ACC112 (cell line): ENCODE data around the gene TMEM242.

Experiments
- H2AFZ ChIP-seq: fragments of 200-600 bp; sonication (generic); one replicate; pipeline ENCODE4 v1.6.0; 2017; ENCODE audit warnings: antibody characterized with exemption, low read length; ENCODE audit not compliant: unreplicated experiment
- H3K27ac ChIP-seq: fragments of 200-600 bp; sonication (generic); 2 replicates; pipeline ENCODE4 v1.5.1; 2014; ENCODE audit warnings: low read depth, mild to moderate bottlenecking, antibody characterized with exemption, low read length, moderate library complexity
- H3K27me3 ChIP-seq: fragments of 200-600 bp; sonication (generic); 2 replicates; pipeline ENCODE4 v1.6.1; 2014; ENCODE audit warnings: mild to moderate bottlenecking, antibody characterized with exemption, low read length, moderate library complexity, mixed read lengths; ENCODE audit not compliant: insufficient read depth
- H3K36me3 ChIP-seq: fragments of 200-600 bp; sonication (generic); 2 replicates; pipeline ENCODE4 v1.6.1; 2016; ENCODE audit warnings: mild to moderate bottlenecking, antibody characterized with exemption, low read length, moderate library complexity, mixed read lengths; ENCODE audit not compliant: insufficient read depth
- H3K4me1 ChIP-seq: fragments of 200-600 bp; sonication (generic); one replicate; pipeline ENCODE4 v1.6.1; 2016; ENCODE audit warnings: low read length, mixed read lengths; ENCODE audit not compliant: insufficient read depth, unreplicated experiment, control insufficient read depth
- H3K4me3 ChIP-seq: fragments of 200-600 bp; sonication (generic); 2 replicates; pipeline ENCODE4 v1.5.1; 2014; ENCODE audit warnings: mild to moderate bottlenecking, low read depth, low read length
- H3K79me2 ChIP-seq: fragments of 200-600 bp; sonication (generic); one replicate; pipeline ENCODE4 v1.6.0; 2016; ENCODE audit warnings: low read length; ENCODE audit not compliant: control insufficient read depth, unreplicated experiment, insufficient read depth

Gene TMEM242

DNA sequence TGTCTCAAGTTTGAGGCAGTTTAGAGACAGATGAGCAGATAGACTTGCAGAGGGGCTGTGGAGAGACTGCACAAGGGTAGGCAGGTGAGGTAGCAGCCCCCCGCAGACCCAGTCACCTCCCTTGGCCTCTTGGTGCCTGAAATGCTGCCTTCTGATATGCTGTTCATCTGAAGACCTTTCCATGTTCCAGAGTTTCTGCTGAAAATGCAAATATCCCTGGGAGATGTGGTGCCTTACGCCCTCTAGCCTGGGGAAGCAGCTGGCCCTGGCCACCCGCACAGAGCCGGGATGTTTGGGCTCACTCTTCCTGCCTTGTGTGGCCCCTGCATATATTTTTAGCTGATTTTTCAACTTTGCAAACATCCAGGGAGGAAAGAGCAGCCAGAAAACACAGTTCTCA is 51.4 kb downstream of the TMEM242 start:
- H3K36me3 ChIP-seq = no peaks in the 10 kb centered on the region
- no peak overlapping the region for H3K27ac ChIP-seq
- H2AFZ ChIP-seq = no peak overlapping the region
- peaks cover 13% of the 10 kb centered on the region for H3K4me1 ChIP-seq
- no peak overlapping the region for H3K4me3 ChIP-seq
- H3K27me3 ChIP-seq = no peaks in the 10 kb centered on the region
- H3K79me2 ChIP-seq = no peaks in the 10 kb centered on the region

DNA sequence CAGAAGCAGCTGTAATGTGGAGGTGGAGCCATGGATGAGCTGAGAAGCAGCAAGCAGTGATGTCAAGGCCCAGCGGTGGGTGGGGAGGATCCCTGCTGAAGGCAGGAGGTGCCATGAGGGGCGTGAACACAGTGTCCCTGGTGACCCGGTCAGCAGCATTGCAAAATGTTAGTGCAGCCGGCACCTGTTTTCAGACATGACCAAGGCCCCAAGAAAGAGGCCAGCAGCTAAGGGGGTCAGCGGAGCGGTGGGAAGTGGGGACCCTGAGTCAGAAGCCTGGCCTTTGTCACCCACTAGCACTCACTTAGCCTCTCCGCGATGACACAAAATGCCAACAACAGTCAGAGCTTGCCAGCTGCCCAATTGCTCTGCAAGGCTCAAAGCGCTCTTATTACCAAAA is 51.9 kb downstream of the TMEM242 start:
- no peaks in the 10 kb centered on the region for H3K36me3 ChIP-seq
- H3K79me2 ChIP-seq = no peaks in the 10 kb centered on the region
- no peaks in the 10 kb centered on the region for H3K27me3 ChIP-seq
- no peak overlapping the region for H2AFZ ChIP-seq
- no peak overlapping the region for H3K27ac ChIP-seq
- no peak overlapping the region for H3K4me3 ChIP-seq
- H3K4me1 ChIP-seq = peaks cover 13% of the 10 kb centered on the region

DNA sequence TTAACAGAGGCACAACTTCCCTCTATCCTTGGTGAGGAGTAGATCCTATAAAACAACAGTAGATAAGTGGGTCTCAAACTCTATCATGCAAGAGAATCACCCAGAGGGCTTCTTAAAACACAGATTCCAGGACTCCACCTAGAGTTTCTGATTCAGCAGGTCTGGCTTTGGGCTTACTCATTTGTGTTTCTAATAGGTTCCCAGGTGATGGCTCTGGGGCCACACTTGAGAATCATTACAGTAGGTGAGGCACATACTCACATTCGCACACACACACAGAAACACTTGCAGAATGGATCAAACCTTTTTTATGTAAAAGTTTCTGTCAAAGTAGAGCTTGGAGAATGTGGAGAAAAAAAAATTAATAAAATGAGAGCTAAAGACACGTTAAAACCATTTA is 52.4 kb downstream of the TMEM242 start:
- H3K27me3 ChIP-seq = no peaks in the 10 kb centered on the region
- no peaks in the 10 kb centered on the region for H3K79me2 ChIP-seq

DNA sequence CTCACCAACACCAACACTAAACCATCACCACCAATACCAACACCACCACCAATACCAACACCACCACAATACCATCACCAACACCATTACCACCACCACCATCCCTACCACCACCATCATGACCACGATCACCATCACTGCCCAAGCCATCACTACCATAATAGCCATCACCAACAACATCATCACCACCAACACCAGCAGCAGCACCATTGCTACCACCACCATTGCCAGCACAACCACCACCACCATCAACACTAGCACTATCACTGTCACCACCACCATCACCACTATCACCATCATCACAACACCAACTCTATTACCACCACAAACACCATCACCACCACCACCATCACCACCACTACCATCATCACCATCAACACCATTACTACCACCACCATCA is 53.0 kb downstream of the TMEM242 start:
- H2AFZ ChIP-seq = no peak overlapping the region
- H3K79me2 ChIP-seq = no peaks in the 10 kb centered on the region
- no peak overlapping the region for H3K27ac ChIP-seq
- no peaks in the 10 kb centered on the region for H3K36me3 ChIP-seq
- H3K27me3 ChIP-seq = no peaks in the 10 kb centered on the region
- H3K4me3 ChIP-seq = no peak overlapping the region
- peaks cover 13% of the 10 kb centered on the region for H3K4me1 ChIP-seq

More for the DNA sequence above, 52.4 kb downstream of the TMEM242 start:
- Histone ChIP-seq H3K4me1 (peaks cover 13% of the 10 kb centered on the region), H3K27ac (no peak overlapping the region), H3K4me3 (no peak overlapping the region), H2AFZ (no peak overlapping the region), H3K36me3 (no peaks in the 10 kb centered on the region)

DNA sequence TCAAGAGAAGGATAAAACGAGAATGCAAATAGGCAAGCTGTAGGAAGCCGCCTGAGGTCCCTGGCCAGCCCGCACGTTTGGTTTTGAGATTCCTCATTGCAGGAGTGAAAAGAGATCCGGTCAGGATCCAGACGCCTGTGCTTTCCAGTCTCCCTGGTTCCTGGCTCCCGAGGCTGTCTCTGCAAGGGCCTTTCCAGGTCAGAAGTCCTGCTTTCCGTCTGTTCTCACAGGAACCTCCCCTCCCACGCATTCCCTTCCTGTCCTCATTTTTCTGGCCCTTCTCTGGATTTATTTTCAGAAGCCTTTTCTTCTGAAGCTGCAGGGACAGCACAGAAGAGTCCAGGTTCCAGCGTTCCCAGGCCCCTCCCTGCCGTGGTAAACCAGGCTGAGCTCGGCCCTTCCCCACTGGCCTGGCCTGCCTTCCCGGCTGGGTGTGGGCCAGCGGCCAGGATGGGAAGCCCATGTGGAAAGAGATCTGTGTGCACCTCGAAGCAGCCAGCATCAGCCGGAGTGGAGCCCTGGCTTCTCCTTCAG is 54.0 kb downstream of the TMEM242 start:
- H3K4me3 ChIP-seq = no peak overlapping the region
- no peaks in the 10 kb centered on the region for H3K36me3 ChIP-seq

DNA sequence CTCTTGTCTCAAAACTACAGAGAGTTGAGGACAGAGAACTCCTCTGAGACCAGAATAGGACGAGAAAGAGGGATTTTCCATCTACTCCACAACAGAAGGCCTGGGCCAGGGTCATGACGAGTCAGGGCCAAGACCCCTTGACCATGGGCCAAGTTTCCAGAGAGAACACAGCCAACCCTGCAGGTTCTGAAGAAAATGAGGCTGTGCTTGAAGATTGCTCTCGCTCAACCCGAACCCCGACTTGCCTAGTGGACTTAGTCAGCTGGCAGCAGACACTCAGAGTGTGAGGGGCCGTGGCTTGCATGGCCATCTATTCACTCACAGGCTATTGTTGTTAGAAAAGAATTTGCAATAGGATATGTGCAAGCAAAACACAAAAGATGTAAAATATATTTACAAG is 54.5 kb downstream of the TMEM242 start:
- H2AFZ ChIP-seq = peak overlapping the region; percentile 87

More for the DNA sequence above, 54.0 kb downstream of the TMEM242 start:
- H2AFZ ChIP-seq = peak overlapping the region; percentile 87
- H3K4me1 ChIP-seq = peaks cover 13% of the 10 kb centered on the region
- H3K79me2 ChIP-seq = no peaks in the 10 kb centered on the region
- H3K27ac ChIP-seq = peak overlapping the region; percentile 40; the same call in 1 of the 2 replicates
- H3K27me3 ChIP-seq = no peaks in the 10 kb centered on the region

DNA sequence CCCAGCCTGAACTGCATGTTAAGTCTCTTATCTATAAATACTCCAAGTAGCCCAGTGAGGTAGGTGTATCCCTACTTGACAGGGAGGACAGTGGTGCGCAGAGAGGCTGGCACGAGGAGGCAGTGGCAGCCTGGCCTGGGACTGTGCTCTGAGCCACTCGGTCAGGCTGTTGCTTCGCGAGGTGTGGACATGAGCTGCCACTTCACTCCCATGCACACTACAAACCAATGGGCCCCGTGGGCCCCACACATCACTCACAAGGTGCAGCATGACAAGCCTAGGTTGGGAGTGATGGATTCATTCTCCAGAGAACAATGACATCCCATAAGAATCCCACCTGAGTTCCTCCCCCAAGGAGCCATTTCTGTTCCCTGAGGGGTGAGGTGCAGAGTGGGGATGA is 54.9 kb downstream of the TMEM242 start:
- H3K27ac ChIP-seq = no peak overlapping the region

More for the DNA sequence above, 54.5 kb downstream of the TMEM242 start:
- Histone ChIP-seq H3K79me2 (no peaks in the 10 kb centered on the region), H3K27me3 (no peaks in the 10 kb centered on the region), H3K27ac (no peak overlapping the region), H3K36me3 (no peaks in the 10 kb centered on the region), H3K4me1 (peaks cover 13% of the 10 kb centered on the region), H3K4me3 (no peak overlapping the region)

DNA sequence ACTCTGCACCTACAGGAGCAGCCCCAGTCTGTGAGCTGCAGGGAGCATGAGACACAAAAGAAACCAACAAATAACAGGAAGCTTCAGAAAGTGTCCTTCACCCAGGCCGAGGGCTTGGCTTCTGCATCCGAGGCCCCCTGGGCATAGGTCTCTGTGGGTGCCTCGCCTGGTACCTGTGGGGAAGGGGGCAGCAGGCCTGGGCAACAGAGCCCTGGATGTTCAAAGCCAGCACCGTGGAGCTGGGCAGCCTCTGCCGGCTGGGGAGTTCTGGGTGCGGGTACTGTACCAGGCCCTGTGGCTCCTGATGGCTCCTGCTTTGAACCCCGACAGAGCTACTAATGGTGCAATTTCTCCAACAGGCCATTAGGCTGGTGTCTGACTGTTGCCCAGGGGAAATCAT is 55.7 kb downstream of the TMEM242 start:
- no peaks in the 10 kb centered on the region for H3K27me3 ChIP-seq
- H3K4me1 ChIP-seq = peaks cover 19% of the 10 kb centered on the region
- H3K79me2 ChIP-seq = no peaks in the 10 kb centered on the region
- H3K4me3 ChIP-seq = no peak overlapping the region
- H2AFZ ChIP-seq = no peak overlapping the region
- H3K27ac ChIP-seq = no peak overlapping the region
- no peaks in the 10 kb centered on the region for H3K36me3 ChIP-seq

More for the DNA sequence above, 54.9 kb downstream of the TMEM242 start:
- Histone ChIP-seq H3K79me2 (no peaks in the 10 kb centered on the region), H3K4me1 (peaks cover 15% of the 10 kb centered on the region), H2AFZ (no peak overlapping the region), H3K36me3 (no peaks in the 10 kb centered on the region), H3K4me3 (no peak overlapping the region), H3K27me3 (no peaks in the 10 kb centered on the region)

DNA sequence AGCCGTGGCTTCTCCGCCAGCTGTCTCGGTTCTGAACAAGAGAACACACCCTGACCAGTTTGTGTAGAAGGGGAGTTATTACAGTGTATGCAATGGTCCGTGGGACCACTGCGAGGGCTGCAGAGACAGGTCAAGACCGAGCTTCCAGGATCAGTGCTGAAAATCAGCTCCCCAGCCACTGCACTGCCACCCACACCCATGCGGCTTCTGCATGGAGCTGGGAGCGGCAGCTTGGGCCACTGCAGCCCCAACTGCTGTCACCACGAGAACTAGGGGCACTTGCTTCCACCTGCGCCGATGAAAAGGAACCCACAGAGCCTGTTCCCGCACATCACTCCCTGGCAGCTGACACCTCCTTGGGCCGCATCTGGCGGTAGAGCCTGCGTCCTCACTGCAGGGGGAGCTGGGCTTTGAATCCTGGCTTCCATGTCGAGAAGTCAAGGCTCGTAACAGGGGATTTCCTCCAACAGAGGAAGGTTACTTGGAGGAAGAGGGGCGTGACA is 56.2 kb downstream of the TMEM242 start:
- Histone ChIP-seq H3K4me3 (no peak overlapping the region), H2AFZ (no peak overlapping the region), H3K27me3 (no peaks in the 10 kb centered on the region), H3K79me2 (no peaks in the 10 kb centered on the region), H3K4me1 (peaks cover 19% of the 10 kb centered on the region), H3K36me3 (no peaks in the 10 kb centered on the region), H3K27ac (no peak overlapping the region)

DNA sequence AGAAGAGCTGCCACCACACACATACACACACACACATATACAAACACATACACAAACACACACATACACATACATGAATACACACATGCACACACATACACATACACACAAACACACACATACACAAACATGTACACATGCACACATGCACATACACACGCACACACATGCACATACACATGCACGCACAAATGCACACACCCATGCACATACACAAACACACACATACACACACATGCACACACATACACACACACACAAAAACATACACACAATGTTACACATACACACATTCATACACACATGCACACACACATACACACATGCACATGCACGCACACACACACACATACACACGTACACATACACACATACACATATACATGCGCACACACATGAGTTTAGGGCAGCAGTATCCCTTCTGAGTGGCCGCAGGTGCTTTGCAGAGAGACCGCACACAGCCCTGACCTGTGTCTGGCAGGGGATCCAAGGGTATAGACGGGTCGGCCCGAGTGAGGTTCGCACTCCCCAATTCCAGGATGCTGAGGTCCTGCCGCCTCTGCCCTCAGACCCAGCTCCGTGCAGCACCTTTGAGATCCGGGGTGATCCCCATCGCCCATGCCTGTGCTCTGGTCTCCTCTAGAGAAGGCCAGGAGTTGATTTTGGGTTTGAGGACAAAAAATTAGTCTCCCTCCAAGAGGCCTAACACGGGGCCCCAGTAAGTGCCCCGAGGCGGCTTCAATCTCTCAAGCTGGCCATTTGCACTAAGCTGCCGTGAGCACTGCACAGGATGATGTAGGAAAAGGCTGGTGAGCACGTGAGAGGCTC is 56.8 kb downstream of the TMEM242 start:
- H3K79me2 ChIP-seq = no peaks in the 10 kb centered on the region
- no peak overlapping the region for H3K27ac ChIP-seq
- no peaks in the 10 kb centered on the region for H3K36me3 ChIP-seq
- H2AFZ ChIP-seq = no peak overlapping the region
- H3K27me3 ChIP-seq = no peaks in the 10 kb centered on the region
- H3K4me3 ChIP-seq = no peak overlapping the region
- H3K4me1 ChIP-seq = peaks cover 19% of the 10 kb centered on the region

DNA sequence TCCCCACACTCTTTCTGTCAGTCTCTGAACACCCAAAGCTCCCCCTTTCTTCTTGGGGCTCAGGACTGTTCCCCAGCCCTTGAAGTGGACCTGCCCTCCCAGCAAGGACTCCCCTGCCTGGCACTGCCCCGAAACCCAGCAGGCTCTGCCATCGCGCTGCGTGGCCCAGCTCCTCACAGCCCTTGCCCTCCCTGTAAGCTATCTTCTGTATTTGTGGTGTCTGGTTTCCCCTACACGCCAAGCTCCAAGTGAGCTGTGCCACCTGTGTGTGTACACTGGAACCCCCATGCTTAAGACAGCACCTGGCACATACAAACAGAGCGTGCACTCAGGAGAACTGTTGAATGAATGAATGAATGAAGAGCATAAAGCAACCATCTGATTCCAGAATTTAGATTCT is 57.7 kb downstream of the TMEM242 start:
- Histone ChIP-seq H2AFZ (no peak overlapping the region), H3K4me3 (no peak overlapping the region), H3K79me2 (no peaks in the 10 kb centered on the region), H3K27me3 (no peaks in the 10 kb centered on the region), H3K27ac (no peak overlapping the region), H3K36me3 (no peaks in the 10 kb centered on the region), H3K4me1 (peaks cover 19% of the 10 kb centered on the region)
